MM.1S (cell line): ENCODE results near the gene CWC27.

Source experiments
- EZH2 ChIP-seq: fragments of 300-600 bp; sonication (generic); optimal IDR thresholded peaks from 2 replicates; pipeline ENCODE3; 2017; ENCODE audit warnings: low read depth, mild to moderate bottlenecking, antibody characterized with exemption, low read length, mixed read lengths
- TF ChIP-seq, protein P1 (sequence below): fragments of 300-600 bp; sonication (generic); IDR thresholded peaks from 2 replicates; pipeline ENCODE4 v1.5.1; 2016; ENCODE audit warnings: antibody characterized with exemption, low read length, mixed read lengths

GRCh38 chr5:64947031-64947430, 178.3 kb downstream of the CWC27 start:
- TF ChIP-seq, protein P1, sequence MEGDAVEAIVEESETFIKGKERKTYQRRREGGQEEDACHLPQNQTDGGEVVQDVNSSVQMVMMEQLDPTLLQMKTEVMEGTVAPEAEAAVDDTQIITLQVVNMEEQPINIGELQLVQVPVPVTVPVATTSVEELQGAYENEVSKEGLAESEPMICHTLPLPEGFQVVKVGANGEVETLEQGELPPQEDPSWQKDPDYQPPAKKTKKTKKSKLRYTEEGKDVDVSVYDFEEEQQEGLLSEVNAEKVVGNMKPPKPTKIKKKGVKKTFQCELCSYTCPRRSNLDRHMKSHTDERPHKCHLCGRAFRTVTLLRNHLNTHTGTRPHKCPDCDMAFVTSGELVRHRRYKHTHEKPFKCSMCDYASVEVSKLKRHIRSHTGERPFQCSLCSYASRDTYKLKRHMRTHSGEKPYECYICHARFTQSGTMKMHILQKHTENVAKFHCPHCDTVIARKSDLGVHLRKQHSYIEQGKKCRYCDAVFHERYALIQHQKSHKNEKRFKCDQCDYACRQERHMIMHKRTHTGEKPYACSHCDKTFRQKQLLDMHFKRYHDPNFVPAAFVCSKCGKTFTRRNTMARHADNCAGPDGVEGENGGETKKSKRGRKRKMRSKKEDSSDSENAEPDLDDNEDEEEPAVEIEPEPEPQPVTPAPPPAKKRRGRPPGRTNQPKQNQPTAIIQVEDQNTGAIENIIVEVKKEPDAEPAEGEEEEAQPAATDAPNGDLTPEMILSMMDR, result no peak
- TF ChIP-seq EZH2, result no peak
